H9 (cell line): ENCODE measurements around the gene CASQ1. TPM values are rescaled to one million over a fixed set of nuclear protein-coding genes. Genes with fewer than 3 reads are reported as not detected.

Experiments used
- DNase-seq: peaks from one replicate; pipeline ENCODE4 v3.0.0-alpha.2; 2017
- H2AFZ ChIP-seq: one replicate; pipeline ENCODE4 v1.6.1; 2013; ENCODE audit warnings: mild to moderate bottlenecking, low read length, control low read depth, moderate library complexity
- H2AK5ac ChIP-seq: 2 replicates; pipeline ENCODE4 v1.6.1; 2013; ENCODE audit warnings: low read length, control low read depth, mixed read lengths; ENCODE audit not compliant: insufficient read length
- H2BK120ac ChIP-seq: one replicate; pipeline ENCODE4 v1.6.1; 2013; ENCODE audit warnings: low read depth, mild to moderate bottlenecking, low read length, control low read depth, inconsistent platforms; ENCODE audit not compliant: poor library complexity, severe bottlenecking
- H2BK12ac ChIP-seq: 2 replicates; pipeline ENCODE4 v1.6.1; 2013; ENCODE audit warnings: low read length, control low read depth, mixed read lengths, low read depth; ENCODE audit not compliant: insufficient read length
- H2BK15ac ChIP-seq: 2 replicates; pipeline ENCODE4 v1.6.1; 2013; ENCODE audit warnings: low read depth, low read length, control low read depth
- H2BK20ac ChIP-seq: one replicate; pipeline ENCODE4 v1.6.1; 2013; ENCODE audit warnings: low read depth, mild to moderate bottlenecking, low read length, control low read depth, inconsistent platforms; ENCODE audit not compliant: poor library complexity, severe bottlenecking
- H2BK5ac ChIP-seq: 2 replicates; pipeline ENCODE4 v1.6.1; 2013; ENCODE audit warnings: low read length, control low read depth, mixed read lengths; ENCODE audit not compliant: insufficient read length
- H3K14ac ChIP-seq: 2 replicates; pipeline ENCODE4 v1.6.1; 2013; ENCODE audit warnings: low read length, control low read depth; ENCODE audit not compliant: insufficient read depth
- H3K18ac ChIP-seq: 2 replicates; pipeline ENCODE4 v1.6.1; 2013; ENCODE audit warnings: low read depth, mild to moderate bottlenecking, mixed read lengths, low read length, control low read depth; ENCODE audit not compliant: insufficient read length
- H3K23ac ChIP-seq: 2 replicates; pipeline ENCODE4 v1.6.1; 2013; ENCODE audit warnings: low read length, control low read depth, mixed read lengths, low read depth; ENCODE audit not compliant: insufficient read length
- H3K23me2 ChIP-seq: 2 replicates; pipeline ENCODE4 v1.6.1; 2013; ENCODE audit warnings: low read depth, mild to moderate bottlenecking, mixed read lengths, low read length, control low read depth; ENCODE audit not compliant: insufficient read length, poor library complexity, severe bottlenecking
- H3K27ac ChIP-seq: 2 replicates; pipeline ENCODE4 v1.5.1; 2013; ENCODE audit warnings: low read length, control low read depth, mixed read lengths, low read depth; ENCODE audit not compliant: insufficient read length
- H3K27me3 ChIP-seq: 2 replicates; pipeline ENCODE4 v1.6.1; 2013; ENCODE audit warnings: low read length, control low read depth, inconsistent platforms; ENCODE audit not compliant: insufficient read depth
- H3K4ac ChIP-seq: 2 replicates; pipeline ENCODE4 v1.6.1; 2013; ENCODE audit warnings: low read depth, mild to moderate bottlenecking, control low read depth, inconsistent platforms, low read length, moderate library complexity
- H3K4me1 ChIP-seq: 2 replicates; pipeline ENCODE4 v1.6.1; 2013; ENCODE audit warnings: low read length, control low read depth, inconsistent platforms; ENCODE audit not compliant: insufficient read depth
- H3K4me2 ChIP-seq: 2 replicates; pipeline ENCODE4 v1.6.1; 2013; ENCODE audit warnings: low read length, control low read depth, mixed read lengths; ENCODE audit not compliant: insufficient read length, insufficient read depth
- H3K56ac ChIP-seq: 2 replicates; pipeline ENCODE4 v1.6.1; 2013; ENCODE audit warnings: low read depth, mild to moderate bottlenecking, mixed read lengths, low read length, control low read depth; ENCODE audit not compliant: insufficient read length
- H3K79me1 ChIP-seq: 2 replicates; pipeline ENCODE4 v1.6.1; 2013; ENCODE audit warnings: low read depth, mild to moderate bottlenecking, moderate library complexity, low read length, control low read depth, inconsistent platforms; ENCODE audit not compliant: insufficient read depth, poor library complexity, severe bottlenecking
- H3K79me2 ChIP-seq: 2 replicates; pipeline ENCODE4 v1.6.1; 2013; ENCODE audit warnings: low read length, control low read depth, inconsistent platforms; ENCODE audit not compliant: insufficient read depth
- H3K9ac ChIP-seq: 2 replicates; pipeline ENCODE4 v1.6.1; 2013; ENCODE audit warnings: low read length, control low read depth, mixed read lengths; ENCODE audit not compliant: insufficient read length; ENCODE audit errors: extremely low read depth
- H3K9me3 ChIP-seq: one replicate; pipeline ENCODE4 v1.6.1; 2013; ENCODE audit warnings: low read depth, low read length, inconsistent platforms; ENCODE audit not compliant: control insufficient read depth
- H3T11ph ChIP-seq: one replicate; pipeline ENCODE4 v1.6.1; 2013; ENCODE audit warnings: mild to moderate bottlenecking, low read length, control low read depth, inconsistent platforms
- H4K20me1 ChIP-seq: one replicate; pipeline ENCODE4 v1.6.1; 2013; ENCODE audit not compliant: control insufficient read depth, insufficient read length, insufficient read depth
- H4K5ac ChIP-seq: 2 replicates; pipeline ENCODE4 v1.6.1; 2013; ENCODE audit warnings: low read depth, mild to moderate bottlenecking, mixed read lengths, low read length, control low read depth; ENCODE audit not compliant: insufficient read length
- H4K8ac ChIP-seq: replicated peaks from 2 replicates; pipeline ENCODE4 v1.6.1; 2013; ENCODE audit warnings: low read length, control low read depth, mixed read lengths, low read depth; ENCODE audit not compliant: insufficient read length
- H4K91ac ChIP-seq: 2 replicates; pipeline ENCODE4 v1.6.1; 2013; ENCODE audit warnings: low read depth, mild to moderate bottlenecking, moderate library complexity, mixed read lengths, low read length, control low read depth; ENCODE audit not compliant: insufficient read length
- H3K27ac Mint-ChIP-seq, 3 experiments: 2 replicates in 2 of 3; 3 replicates in 1 of 3; pipeline ENCODE4 v1.8.0; 2020 to 2021; ENCODE audit warnings: mixed read lengths in 3 of 3, mild to moderate bottlenecking in 1 of 3, moderate library complexity in 1 of 3
- H3K27me3 Mint-ChIP-seq: 2 replicates; pipeline ENCODE4 v1.8.0; 2021; ENCODE audit warnings: low read depth, mild to moderate bottlenecking, moderate library complexity, mixed read lengths
- H3K36me3 Mint-ChIP-seq, 3 experiments: 2 replicates in 2 of 3; 3 replicates in 1 of 3; pipeline ENCODE4 v1.8.0; 2020 to 2021; ENCODE audit warnings: low read depth in 3 of 3, mixed read lengths in 3 of 3; ENCODE audit not compliant: insufficient read depth in 1 of 3
- H3K4me1 Mint-ChIP-seq, 2 experiments: 2 replicates each; pipeline ENCODE4 v1.8.0; 2020; ENCODE audit warnings: mixed read lengths in 2 of 2
- H3K4me3 Mint-ChIP-seq, 2 experiments: 2 replicates in 1 of 2; 3 replicates in 1 of 2; pipeline ENCODE4 v1.8.0; 2020 to 2021; ENCODE audit warnings: mild to moderate bottlenecking in 2 of 2, mixed read lengths in 2 of 2, moderate library complexity in 1 of 2
- H3K9me3 Mint-ChIP-seq, 2 experiments: 2 replicates in 1 of 2; 3 replicates in 1 of 2; pipeline ENCODE4 v1.8.0; 2020; ENCODE audit warnings: mild to moderate bottlenecking in 2 of 2, mixed read lengths in 2 of 2, moderate library complexity in 1 of 2
- WGBS: extraction: QIAGEN DNeasy Blood & Tissue Kit; methylation state at CpG from one replicate; pipeline ENCODE4 v1.1.7; 2013; ENCODE audit warnings: missing lambda C conversion rate, low lambda C conversion rate, mixed read lengths; ENCODE audit not compliant: insufficient read length; ENCODE audit errors: extremely low coverage; 5-methylcytosine and 5-hydroxymethylcytosine counted together
- total RNA-seq: library from RNA; stranded (reverse); gene quantifications from 2 replicates; pipeline ENCODE4 v1.2.1, GENCODE V29; 2021
- TF ChIP-seq, protein P1 (sequence below): fragments of 200-600 bp; sonication (generic); conservative IDR thresholded peaks from 3 replicates; pipeline ENCODE4 v1.8.0; 2021; ENCODE audit warnings: antibody characterized with exemption, mild to moderate bottlenecking

The CASQ1 gene
- total RNA-seq, 1 experiment from 2014 or later, result 0.55 TPM

- Histone ChIP-seq H3K23me2 (no peaks in the 10 kb centered on the region), H3K4ac (no peak overlapping the region), H2BK20ac (no peak overlapping the region), H3T11ph (no peak overlapping the region), H3K56ac (no peak overlapping the region), H3K27me3 (no peaks in the 10 kb centered on the region), H3K18ac (no peak overlapping the region), H3K79me1 (no peaks in the 10 kb centered on the region), H4K91ac (no peak overlapping the region), H3K4me2 (no peak overlapping the region), H2AK5ac (no peak overlapping the region), H2BK5ac (no peak overlapping the region), H2BK12ac (no peak overlapping the region), H3K4me1 (peaks cover 26% of the 10 kb centered on the region), H3K79me2 (no peaks in the 10 kb centered on the region), H3K23ac (no peak overlapping the region), H3K9me3 (no peaks in the 10 kb centered on the region), H2BK120ac (no peak overlapping the region), H4K20me1 (no peaks in the 10 kb centered on the region), H3K9ac (no peak overlapping the region), H3K27ac (no peak overlapping the region), H2AFZ (no peak overlapping the region), H4K8ac (no peak overlapping the region), H2BK15ac (no peak overlapping the region), H4K5ac (no peak overlapping the region), H3K14ac (no peak overlapping the region)
- Mint-ChIP-seq H3K27me3 (peaks cover 57% of the 10 kb centered on the region), H3K36me3 (peaks cover 0 to 3% (median 0%) of the 10 kb centered on the region in 3 experiments; a peak in 1 of 7 replicates), H3K4me1 (peaks cover 50 to 54% of the 10 kb centered on the region in 2 experiments), H3K27ac (peak overlapping the region in 1 of 3 experiments; percentile 0; a peak in 1 of 7 replicates), H3K9me3 (no peaks in the 10 kb centered on the region; a peak in 1 of 5 replicates), H3K4me3 (peak overlapping the region in 1 of 2 experiments; percentile 3; a peak in 2 of 5 replicates)
- no peak for DNase-seq
- TF ChIP-seq, protein P1, sequence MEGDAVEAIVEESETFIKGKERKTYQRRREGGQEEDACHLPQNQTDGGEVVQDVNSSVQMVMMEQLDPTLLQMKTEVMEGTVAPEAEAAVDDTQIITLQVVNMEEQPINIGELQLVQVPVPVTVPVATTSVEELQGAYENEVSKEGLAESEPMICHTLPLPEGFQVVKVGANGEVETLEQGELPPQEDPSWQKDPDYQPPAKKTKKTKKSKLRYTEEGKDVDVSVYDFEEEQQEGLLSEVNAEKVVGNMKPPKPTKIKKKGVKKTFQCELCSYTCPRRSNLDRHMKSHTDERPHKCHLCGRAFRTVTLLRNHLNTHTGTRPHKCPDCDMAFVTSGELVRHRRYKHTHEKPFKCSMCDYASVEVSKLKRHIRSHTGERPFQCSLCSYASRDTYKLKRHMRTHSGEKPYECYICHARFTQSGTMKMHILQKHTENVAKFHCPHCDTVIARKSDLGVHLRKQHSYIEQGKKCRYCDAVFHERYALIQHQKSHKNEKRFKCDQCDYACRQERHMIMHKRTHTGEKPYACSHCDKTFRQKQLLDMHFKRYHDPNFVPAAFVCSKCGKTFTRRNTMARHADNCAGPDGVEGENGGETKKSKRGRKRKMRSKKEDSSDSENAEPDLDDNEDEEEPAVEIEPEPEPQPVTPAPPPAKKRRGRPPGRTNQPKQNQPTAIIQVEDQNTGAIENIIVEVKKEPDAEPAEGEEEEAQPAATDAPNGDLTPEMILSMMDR, result no peak
- WGBS, result no CpG with 5 or more reads among the region's 9 CpGs
These were observed 18.4 kb upstream of the CASQ1 start for GRCh38 chr1:160171980-160172379.
